MM.1S (cell line): ENCODE results near the gene RAVER2.

Experiments
- CTCF ChIP-seq: fragments of 300-600 bp; sonication (generic); IDR thresholded peaks from 2 replicates; pipeline ENCODE4 v1.5.1; 2016; ENCODE audit warnings: antibody characterized with exemption, low read length, mixed read lengths
- EZH2 ChIP-seq: fragments of 300-600 bp; sonication (generic); optimal IDR thresholded peaks from 2 replicates; pipeline ENCODE3; 2017; ENCODE audit warnings: low read depth, mild to moderate bottlenecking, antibody characterized with exemption, low read length, mixed read lengths

GRCh38 chr1:64721576-64722145 is 23.2 kb upstream of the RAVER2 start:
- TF ChIP-seq CTCF = no peak
- TF ChIP-seq EZH2 = no peak
